Activated naive CD4-positive, alpha-beta T cell treated with anti-CD3 and anti-CD28 coated beads for 36 hours (primary cell): ENCODE results near the gene AKAP1. TPM values are rescaled to one million over a fixed set of nuclear protein-coding genes. Genes with fewer than 3 reads are reported as not detected.

Experiments
- CTCF ChIA-PET: fragments of 350-600 bp; sonication (Branson Sonifier 250); formaldehyde crosslinking; loops from one replicate; lab custom pipeline; 2021; ENCODE audit warnings: antibody characterized with exemption; lab: Charles Lee
- DNase-seq: peaks from one replicate; pipeline ENCODE4 v3.0.0-alpha.2; 2020
- H3K27ac Mint-ChIP-seq: one replicate; pipeline ENCODE4 v1.8.0; 2021; ENCODE audit warnings: mild to moderate bottlenecking, mixed read lengths
- H3K27me3 Mint-ChIP-seq: one replicate; pipeline ENCODE4 v1.8.0; 2021; ENCODE audit warnings: low read depth, mixed read lengths
- H3K36me3 Mint-ChIP-seq: one replicate; pipeline ENCODE4 v1.8.0; 2021; ENCODE audit warnings: low read depth, mixed read lengths
- H3K4me1 Mint-ChIP-seq: one replicate; pipeline ENCODE4 v1.8.0; 2021; ENCODE audit warnings: low read depth, mixed read lengths
- H3K4me3 Mint-ChIP-seq: one replicate; pipeline ENCODE4 v1.8.0; 2021; ENCODE audit warnings: mild to moderate bottlenecking, moderate library complexity, mixed read lengths
- H3K9me3 Mint-ChIP-seq: one replicate; pipeline ENCODE4 v1.8.0; 2021; ENCODE audit warnings: mixed read lengths
- intact Hi-C: fragments of 100-400 bp; cut with micrococcal nuclease; formaldehyde crosslinking; loops from one replicate; pipeline ENCODE4 v1.15.1; 2023
- total RNA-seq, 2 experiments: library from RNA; stranded (reverse); gene quantifications; one replicate each; pipeline ENCODE4 v1.2.3, GENCODE V29; 2021

The AKAP1 gene
- total RNA-seq, 2 experiments from 2014 or later = 17.6 to 23.1 TPM

DNA sequence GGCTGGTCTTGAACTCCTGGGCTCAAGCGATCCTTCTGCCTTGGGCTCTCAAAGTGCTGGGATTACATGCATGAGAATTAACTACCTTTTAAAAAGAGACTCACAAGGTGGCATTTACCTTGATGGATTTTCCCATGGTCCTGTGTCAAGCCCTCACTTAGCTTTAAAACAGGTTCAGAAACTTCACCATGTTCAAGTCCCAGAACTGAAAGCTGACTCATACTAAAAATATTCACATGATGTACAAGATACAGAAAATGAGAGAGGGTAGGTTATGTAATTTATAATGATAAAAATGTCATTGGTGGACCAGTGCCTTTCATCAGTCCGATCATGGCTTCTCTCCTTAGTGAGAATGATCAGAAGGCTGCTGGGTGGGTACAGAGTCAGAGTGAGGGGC, 4.3 kb upstream of the AKAP1 start:
- intact Hi-C loops = loop anchor here (10.0 kb wide), 1 partner anchor 924 kb away; the partner anchor contains the start of gene SRSF1
- CTCF ChIA-PET = interaction anchor here (0.6 to 0.8 kb wide), 2 partner anchors 30 to 1018 kb away, joined by 4 read pairs; no protein-coding TSS in a partner anchor
- H3K9me3 Mint-ChIP-seq = no peaks in the 10 kb centered on the region
- peaks cover 17% of the 10 kb centered on the region for H3K4me1 Mint-ChIP-seq
- DNase-seq = no peak
- H3K4me3 Mint-ChIP-seq = no peak overlapping the region
- no peaks in the 10 kb centered on the region for H3K27me3 Mint-ChIP-seq
- no peak overlapping the region for H3K27ac Mint-ChIP-seq
- H3K36me3 Mint-ChIP-seq = no peaks in the 10 kb centered on the region

DNA sequence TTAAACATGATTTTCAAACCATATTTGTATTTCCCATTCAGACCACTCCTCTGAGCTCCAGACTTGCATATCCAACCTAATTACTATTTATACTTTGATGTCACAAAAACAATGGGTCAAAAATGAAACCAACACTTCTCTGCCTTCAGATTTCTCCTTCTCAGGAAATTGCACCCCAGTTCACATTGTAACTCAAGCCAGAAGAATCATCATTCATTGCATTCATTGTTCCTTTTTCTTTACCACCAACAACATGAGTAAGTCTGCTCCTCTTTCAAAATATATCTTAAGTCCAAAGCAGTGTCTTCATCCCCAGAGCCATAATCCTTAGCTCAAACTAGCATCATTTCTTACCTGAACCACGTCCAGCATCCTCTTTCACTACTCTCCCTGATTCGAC, 2.6 kb upstream of the AKAP1 start:
- intact Hi-C loops = loop anchor here (10.0 kb wide), 1 partner anchor 922 kb away; the partner anchor contains the start of gene SRSF1
- CTCF ChIA-PET = interaction anchor here (1.0 kb wide), 2 partner anchors 171 to 1507 kb away, joined by 3 read pairs; no protein-coding TSS in a partner anchor
- DNase-seq = no peak
- Mint-ChIP-seq H3K36me3 (no peaks in the 10 kb centered on the region), H3K9me3 (no peaks in the 10 kb centered on the region), H3K27me3 (no peaks in the 10 kb centered on the region), H3K4me1 (peaks cover 26% of the 10 kb centered on the region), H3K27ac (no peak overlapping the region), H3K4me3 (no peak overlapping the region)

DNA sequence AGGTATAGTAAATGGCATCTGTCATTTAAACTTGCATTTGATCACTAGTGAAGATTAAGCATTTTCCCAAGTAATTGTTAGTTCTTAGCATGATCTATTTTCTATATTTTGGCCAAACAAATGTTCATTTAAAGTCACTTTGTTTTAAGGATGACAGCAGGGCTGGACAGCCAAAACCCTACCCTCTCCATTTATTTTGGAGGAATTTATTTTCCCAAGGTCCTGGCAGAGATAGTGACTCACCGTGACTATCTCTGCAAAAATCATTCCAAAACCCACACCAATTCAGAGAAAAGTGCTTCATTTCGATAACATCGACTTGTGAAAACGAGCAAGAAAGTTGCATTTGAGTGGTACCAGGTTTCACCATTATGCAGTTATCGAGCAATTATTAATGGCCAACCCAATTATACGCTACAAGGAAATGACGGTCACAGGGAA, 665 bp upstream of the AKAP1 start:
- intact Hi-C loops = loop anchor here (2.0 to 10.0 kb wide), 3 partner anchors 920 to 1664 kb away; partner anchors contain the start of genes DYNLL2, MMD and SRSF1
- H3K36me3 Mint-ChIP-seq = peaks cover 3% of the 10 kb centered on the region
- H3K27ac Mint-ChIP-seq = peak overlapping the region; percentile 81
- no peaks in the 10 kb centered on the region for H3K9me3 Mint-ChIP-seq
- no peak for DNase-seq
- CTCF ChIA-PET = interaction anchor here (0.7 kb wide), 1 partner anchor 965 kb away, joined by 3 read pairs; no protein-coding TSS in a partner anchor
- H3K4me1 Mint-ChIP-seq = peaks cover 43% of the 10 kb centered on the region
- no peaks in the 10 kb centered on the region for H3K27me3 Mint-ChIP-seq
- H3K4me3 Mint-ChIP-seq = peak overlapping the region; percentile 83

DNA sequence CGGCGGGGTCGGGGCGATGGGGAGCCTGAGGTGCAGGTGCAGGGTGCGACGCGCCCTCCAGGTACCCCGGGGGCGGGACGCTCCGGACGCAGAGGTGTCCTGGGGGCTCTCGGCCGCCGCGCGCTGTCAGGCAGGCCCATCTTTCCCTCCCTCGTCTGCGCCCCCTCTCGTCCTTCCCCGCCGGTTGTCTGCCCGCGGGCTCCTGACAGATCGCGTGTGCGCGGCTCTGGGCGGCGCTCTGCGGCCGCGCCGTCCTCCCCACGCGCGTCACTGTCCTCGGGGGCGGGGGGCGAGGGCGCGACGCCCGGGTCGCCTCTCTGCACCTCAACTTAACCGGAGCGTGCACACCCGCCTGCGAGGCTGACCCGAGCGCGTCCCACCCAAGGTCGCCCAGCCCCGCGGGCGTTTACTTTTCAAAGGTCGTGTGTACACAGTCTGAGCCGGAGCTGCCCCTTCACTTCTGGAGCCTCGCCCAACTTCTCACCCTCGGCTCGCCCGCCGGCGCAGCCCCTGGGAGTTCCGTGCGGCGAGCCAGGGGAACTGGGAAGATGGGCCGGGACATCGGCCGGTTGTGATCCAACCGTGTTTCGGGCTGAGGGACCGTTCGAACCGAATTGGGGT, 512 bp downstream of the AKAP1 start:
- H3K27ac Mint-ChIP-seq = no peak overlapping the region
- H3K27me3 Mint-ChIP-seq = no peaks in the 10 kb centered on the region
- H3K4me1 Mint-ChIP-seq = peaks cover 41% of the 10 kb centered on the region
- CTCF ChIA-PET = no interaction called here
- no peaks in the 10 kb centered on the region for H3K9me3 Mint-ChIP-seq
- peak; percentile 56 for DNase-seq
- peak overlapping the region; percentile 82 for H3K4me3 Mint-ChIP-seq
- H3K36me3 Mint-ChIP-seq = peaks cover 3% of the 10 kb centered on the region
- intact Hi-C loops = loop anchor here (1.0 to 10.0 kb wide), 8 partner anchors 107 to 1665 kb away; partner anchors contain the start of genes COIL, DGKE, DYNLL2 and MMD

DNA sequence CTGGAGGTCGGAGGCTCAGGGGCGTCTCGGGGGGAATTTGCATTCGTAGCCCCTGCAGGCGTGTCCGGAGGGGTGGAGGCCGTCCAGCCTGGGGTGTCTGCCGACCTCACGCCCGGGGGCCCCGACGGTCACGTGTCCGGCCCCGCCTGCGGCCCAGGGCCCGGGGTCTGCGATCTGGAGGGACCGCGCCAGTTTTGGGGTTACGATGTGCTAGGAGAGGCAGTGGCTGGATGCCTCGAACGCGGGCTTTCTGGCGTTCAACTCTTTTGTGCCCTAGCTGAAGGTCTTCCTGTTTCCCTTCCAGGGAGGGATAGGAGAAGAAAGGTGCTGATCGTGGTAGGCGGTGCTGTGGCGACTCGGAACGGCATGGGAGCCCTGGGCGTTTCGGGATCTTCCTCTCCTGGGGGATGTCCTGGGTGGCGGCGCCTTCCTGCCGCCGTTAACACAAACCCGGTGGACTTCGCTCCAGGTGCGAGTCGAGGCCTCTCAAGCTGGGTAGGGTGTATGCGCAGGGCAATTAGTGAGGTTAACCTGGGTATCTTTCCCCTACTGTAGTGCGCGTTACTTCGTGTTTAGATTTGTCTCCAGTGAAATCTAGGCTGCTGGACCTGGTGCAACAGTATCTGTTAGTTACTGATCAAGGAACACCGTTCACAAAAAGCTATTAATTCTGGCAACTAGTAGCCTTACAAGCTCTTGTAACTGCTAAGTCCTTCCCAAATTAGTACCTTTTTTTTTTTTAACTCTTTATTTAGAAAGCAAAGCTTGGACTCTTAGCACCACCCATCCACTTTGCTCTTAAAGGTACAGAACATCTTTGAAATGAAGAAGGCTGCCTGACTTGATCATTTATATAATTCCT, 1.3 kb downstream of the AKAP1 start:
- Mint-ChIP-seq H3K27me3 (no peaks in the 10 kb centered on the region), H3K4me3 (peak overlapping the region; percentile 82), H3K36me3 (peaks cover 3% of the 10 kb centered on the region), H3K9me3 (no peaks in the 10 kb centered on the region), H3K27ac (no peak overlapping the region), H3K4me1 (peaks cover 34% of the 10 kb centered on the region)
- CTCF ChIA-PET = no interaction called here
- DNase-seq = peak; percentile 29
- intact Hi-C loops = loop anchor here (5.0 to 10.0 kb wide), 2 partner anchors 489 to 919 kb away; partner anchors contain the start of gene SRSF1

DNA sequence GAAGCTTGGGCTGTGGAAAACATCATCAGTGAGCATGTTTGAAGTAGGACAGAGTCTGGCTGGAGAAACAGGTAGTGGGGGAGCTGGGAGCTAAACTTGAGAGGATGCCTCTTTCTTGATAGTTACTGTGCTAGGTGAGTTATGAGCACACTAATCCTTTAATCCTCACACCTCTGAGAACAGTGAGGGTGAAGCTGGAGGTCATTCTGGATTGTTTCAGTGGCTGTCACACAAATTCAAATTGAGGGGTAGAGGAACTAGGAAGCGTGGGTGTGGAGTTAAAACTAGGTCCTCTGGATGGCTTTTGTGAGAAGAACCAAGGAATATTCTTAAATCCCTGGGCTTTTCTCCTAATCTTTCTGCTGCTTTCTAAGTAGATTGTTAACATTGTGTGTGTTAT, 3.3 kb downstream of the AKAP1 start:
- CTCF ChIA-PET = no interaction called here
- intact Hi-C loops = loop anchor here (5.0 to 10.0 kb wide), 2 partner anchors 491 to 917 kb away; partner anchors contain the start of gene SRSF1
- Mint-ChIP-seq H3K27me3 (no peaks in the 10 kb centered on the region), H3K27ac (no peak overlapping the region), H3K4me1 (peaks cover 40% of the 10 kb centered on the region), H3K36me3 (peaks cover 3% of the 10 kb centered on the region), H3K4me3 (no peak overlapping the region), H3K9me3 (no peaks in the 10 kb centered on the region)
- DNase-seq = no peak

DNA sequence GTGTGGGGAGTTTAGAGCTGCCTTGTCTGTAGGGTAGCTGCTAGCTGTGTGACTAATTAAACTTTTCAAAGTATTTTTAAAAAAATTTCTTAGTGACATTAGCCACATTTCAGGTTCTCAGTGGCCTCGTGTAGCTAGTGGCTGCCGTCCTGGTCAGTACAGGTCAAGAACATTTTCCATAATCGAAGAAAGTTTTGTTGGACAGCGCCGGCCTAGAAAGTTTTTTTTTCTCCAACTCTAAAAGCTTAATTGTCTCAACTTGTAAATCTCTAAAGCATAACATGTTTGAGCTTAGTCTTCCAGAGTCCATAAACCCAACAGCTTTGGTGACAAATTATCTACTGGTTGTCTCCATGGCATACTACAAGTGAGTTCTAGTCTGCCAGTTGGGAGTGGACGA, 4.3 kb downstream of the AKAP1 start:
- Mint-ChIP-seq H3K4me1 (peaks cover 43% of the 10 kb centered on the region), H3K4me3 (no peak overlapping the region), H3K27me3 (no peaks in the 10 kb centered on the region), H3K9me3 (no peaks in the 10 kb centered on the region), H3K27ac (no peak overlapping the region), H3K36me3 (peaks cover 3% of the 10 kb centered on the region)
- CTCF ChIA-PET = no interaction called here
- intact Hi-C loops = loop anchor here (5.0 to 10.0 kb wide), 2 partner anchors 492 to 915 kb away; partner anchors contain the start of gene SRSF1
- no peak for DNase-seq

DNA sequence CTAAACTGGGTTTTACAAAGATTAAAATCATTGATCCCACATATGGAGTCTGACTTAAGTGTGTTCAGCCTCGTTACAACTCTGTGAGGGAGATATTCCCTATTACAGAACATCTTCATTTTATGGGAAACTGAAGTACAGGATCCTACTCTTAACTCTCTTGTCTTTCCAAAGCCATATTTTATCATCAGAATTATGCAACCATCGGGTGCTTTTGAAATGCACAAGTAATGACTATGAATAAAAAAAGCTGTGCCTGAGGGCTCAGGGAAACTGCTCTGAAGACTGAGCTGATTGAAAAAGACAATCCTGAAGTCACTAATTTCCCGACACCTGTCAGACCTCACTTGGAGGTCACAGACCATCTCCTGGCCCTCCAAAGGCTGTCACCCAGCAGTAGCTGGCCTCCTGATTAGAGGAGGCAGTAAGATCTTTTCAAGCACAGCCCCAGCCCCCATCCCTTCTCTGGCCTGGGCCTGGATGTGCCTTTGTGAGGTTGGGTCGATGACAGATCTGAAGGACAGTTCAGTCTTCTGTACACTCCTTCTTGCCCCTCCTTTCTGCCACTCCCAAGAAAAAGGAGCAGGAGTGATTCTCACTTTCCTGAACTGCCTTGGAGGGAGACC, 5.6 kb downstream of the AKAP1 start:
- H3K27ac Mint-ChIP-seq = no peak overlapping the region
- peaks cover 6% of the 10 kb centered on the region for H3K36me3 Mint-ChIP-seq
- no peak overlapping the region for H3K4me3 Mint-ChIP-seq
- no peak for DNase-seq
- H3K9me3 Mint-ChIP-seq = no peaks in the 10 kb centered on the region
- peaks cover 44% of the 10 kb centered on the region for H3K4me1 Mint-ChIP-seq
- intact Hi-C loops = no loop called here
- no peaks in the 10 kb centered on the region for H3K27me3 Mint-ChIP-seq
- CTCF ChIA-PET = interaction anchor here (1.3 kb wide), 1 partner anchor 153 kb away, joined by 3 read pairs; no protein-coding TSS in a partner anchor

DNA sequence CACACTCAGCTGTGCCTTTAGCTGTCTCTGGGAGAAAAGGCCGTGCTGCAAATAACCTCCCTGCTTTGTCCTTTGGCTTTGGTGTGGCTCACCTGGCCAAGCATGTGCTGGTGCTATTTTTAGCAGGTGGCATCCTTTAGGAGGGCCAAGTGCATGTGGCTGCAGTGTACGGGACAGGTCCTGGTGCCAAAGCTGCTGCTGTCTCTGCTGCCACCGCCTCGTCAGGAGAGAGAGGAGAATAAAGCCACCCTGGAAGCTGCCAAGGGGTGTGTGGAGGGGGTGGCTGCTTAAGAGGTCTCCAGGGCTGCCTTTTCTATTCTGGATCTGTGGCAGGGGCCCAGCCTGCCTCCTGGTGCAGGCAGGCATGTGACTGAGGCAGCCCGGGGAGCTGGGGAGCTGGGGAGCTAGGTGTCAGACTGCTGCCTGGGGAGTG, 6.2 kb downstream of the AKAP1 start:
- H3K4me1 Mint-ChIP-seq = peaks cover 45% of the 10 kb centered on the region
- H3K4me3 Mint-ChIP-seq = no peak overlapping the region
- CTCF ChIA-PET = interaction anchor here (0.6 to 1.3 kb wide), 2 partner anchors 152 to 349 kb away, joined by 3 read pairs; no protein-coding TSS in a partner anchor
- no peak overlapping the region for H3K27ac Mint-ChIP-seq
- H3K9me3 Mint-ChIP-seq = no peaks in the 10 kb centered on the region
- H3K27me3 Mint-ChIP-seq = no peaks in the 10 kb centered on the region
- H3K36me3 Mint-ChIP-seq = peaks cover 7% of the 10 kb centered on the region
- intact Hi-C loops = no loop called here
- no peak for DNase-seq

DNA sequence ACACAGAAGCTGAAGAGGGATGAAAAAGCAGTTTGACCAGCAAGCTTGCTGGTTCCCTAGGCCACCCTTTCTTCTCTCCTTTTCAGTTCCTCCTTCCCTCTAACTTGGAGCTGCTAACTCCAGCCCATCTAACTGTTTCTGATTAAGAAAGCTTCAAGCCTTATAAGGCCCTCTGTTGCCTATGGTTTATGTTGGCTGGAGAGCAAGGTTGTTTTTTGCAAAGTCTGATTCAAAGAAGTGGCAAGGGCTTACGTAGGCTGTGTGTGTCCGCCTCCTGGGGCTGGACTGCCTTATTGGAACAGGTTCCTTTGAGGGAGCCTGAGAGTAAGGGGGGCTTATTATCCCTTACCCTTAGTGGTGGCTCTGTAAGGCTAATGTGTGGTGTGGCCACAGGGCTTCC, 7.1 kb downstream of the AKAP1 start:
- no peak for DNase-seq
- Mint-ChIP-seq H3K27ac (no peak overlapping the region), H3K4me1 (peaks cover 40% of the 10 kb centered on the region), H3K36me3 (peaks cover 7% of the 10 kb centered on the region), H3K9me3 (no peaks in the 10 kb centered on the region), H3K27me3 (no peaks in the 10 kb centered on the region), H3K4me3 (no peak overlapping the region)
- CTCF ChIA-PET = interaction anchor here (1.3 kb wide), 1 partner anchor 151 kb away, joined by 3 read pairs; no protein-coding TSS in a partner anchor
- intact Hi-C loops = no loop called here

DNA sequence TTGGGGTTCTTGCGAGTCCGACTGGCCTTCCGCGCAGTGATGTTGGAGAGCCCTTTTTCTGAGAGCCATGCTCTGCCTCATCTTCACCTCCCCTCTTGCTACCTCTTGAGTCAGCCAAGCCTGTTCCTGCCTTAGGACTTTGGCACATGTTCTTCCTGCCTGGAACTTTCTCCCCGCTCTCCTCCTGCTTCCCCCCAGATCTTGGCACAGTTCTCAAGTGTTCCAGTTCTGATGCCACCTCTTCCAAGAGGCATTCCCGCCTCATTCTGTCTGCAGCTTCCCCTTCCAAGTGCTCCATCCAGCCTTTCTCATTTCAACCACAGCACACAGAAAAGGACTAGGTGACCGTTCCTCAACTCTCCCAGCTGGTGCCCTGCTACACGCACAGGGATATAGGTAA, 7.7 kb downstream of the AKAP1 start:
- Mint-ChIP-seq H3K4me3 (no peak overlapping the region), H3K36me3 (peaks cover 7% of the 10 kb centered on the region), H3K27ac (no peak overlapping the region), H3K9me3 (no peaks in the 10 kb centered on the region), H3K27me3 (no peaks in the 10 kb centered on the region), H3K4me1 (peaks cover 34% of the 10 kb centered on the region)
- intact Hi-C loops = no loop called here
- no peak for DNase-seq
- CTCF ChIA-PET = no interaction called here
